Adrenal gland (tissue), 12 donors: Measurements from ENCODE around the gene ZNF33B. TPM values are rescaled to one million over a fixed set of nuclear protein-coding genes. Genes with fewer than 3 reads are reported as not detected.

Experiments used
- DNase-seq, 7 donors: peaks; one replicate each; pipeline ENCODE4 v3.0.0-alpha.2; 2019 to 2020
- H3K27ac ChIP-seq, 5 donors: fragments of 200-600 bp; sonication (generic) in 4 of 5; 1 replicate in 3 of 5; 2 replicates in 2 of 5; pipeline versions ENCODE4 v1.5.1 to v1.8.0; 2016 to 2020; ENCODE audit warnings: mild to moderate bottlenecking in 1 of 5
- H3K27me3 ChIP-seq: fragments of 200-600 bp; 2 replicates; pipeline ENCODE4 v1.8.0; 2021
- H3K36me3 ChIP-seq, 2 donors: fragments of 200-600 bp; replicated peaks in 1 of 2; 1 replicate in 1 of 2; 2 replicates in 1 of 2; pipeline versions ENCODE4 v1.5.1 to v1.8.0; 2018 to 2022
- H3K4me1 ChIP-seq, 2 donors: fragments of 200-600 bp; replicated peaks in 1 of 2; 1 replicate in 1 of 2; 2 replicates in 1 of 2; pipeline versions ENCODE4 v1.5.1 to v1.8.0; 2018 to 2021
- H3K4me3 ChIP-seq, 4 donors: fragments of 200-600 bp; sonication (generic) in 3 of 4; one replicate each; pipeline ENCODE4 v1.5.1; 2016 to 2018
- H3K9me3 ChIP-seq, 3 donors: fragments of 200-600 bp; sonication (generic) in 1 of 3; replicated peaks in 1 of 3; 1 replicate in 2 of 3; 2 replicates in 1 of 3; pipeline versions ENCODE4 v1.5.1 to v1.8.0; 2016 to 2021
- POLR2A ChIP-seq, 2 donors: fragments of 450-650 bp; IDR thresholded peaks; one replicate each; pipeline ENCODE4 v1.6.1; 2017; ENCODE audit warnings: antibody characterized with exemption in 2 of 2, mild to moderate bottlenecking in 2 of 2, moderate library complexity in 1 of 2
- WGBS, 4 donors: extraction: QIAGEN DNeasy Blood & Tissue Kit in 2 of 4; methylation state at CpG; one replicate each; pipeline versions ENCODE4 v1.1.5 to v1.1.7; 2013 to 2017; 5-methylcytosine and 5-hydroxymethylcytosine counted together
- intact Hi-C, 2 donors: fragments of 100-400 bp; cut with DNase I; formaldehyde crosslinking; loops; one replicate each; pipeline versions ENCODE4 v1.14.1 to v1.15.0; 2022 to 2023
- polyA plus RNA-seq, 3 donors: library from polyadenylated mRNA; stranded (reverse); fragments of 200-250 nt in 2 of 3; fragments of 350-450 nt in 1 of 3; fragmentation: Illumina TruSeq in 1 of 3; extraction: RNeasy Lipid Tissue Mini Kit (QIAGEN cat#74804) in 1 of 3; gene quantifications; one replicate each; pipeline ENCODE4 v1.2.3, GENCODE V29; 2013 to 2014
- small RNA-seq, 2 donors: library from RNA; depleted of rRNA; stranded (forward); fragments of <200 nt; gene quantifications; one replicate each; pipeline ENCODE3, GENCODE V24; 2016
- total RNA-seq, 9 donors: library from RNA; depleted of rRNA in 4 of 9; stranded (reverse); fragments of >200 nt in 4 of 9; fragments of 120-200 nt in 1 of 9; fragmentation: NEBNext Ultra II Directional in 1 of 9; extraction: Animal tissue kit (Norgen Biotek cat#: 25700) in 1 of 9; gene quantifications; one replicate each; pipeline versions ENCODE4 v1.1.0 to v1.2.4, GENCODE V29; 2013 to 2023
- TF ChIP-seq, protein P1 (sequence below), 6 experiments: fragments of 450-650 bp in 4 of 6; fragments of 200-600 bp in 2 of 6; sonication (generic) in 1 of 6; IDR thresholded peaks; 1 replicate in 5 of 6; 2 replicates in 1 of 6; pipeline versions ENCODE4 v1.5.1 to v1.8.0; 2016 to 2021; ENCODE audit warnings: antibody characterized with exemption in 6 of 6, mild to moderate bottlenecking in 2 of 6, moderate library complexity in 1 of 6
- donor health status: healthy with polysubstance abuse.
- donor health status: Bipolar disorder and iron deficiency.
- donor health status: DM: yes; HTN: yes; CAD: no.
- donor health status: DM: no; HTN: no; CAD: no.
- donor health status: DM: no; HTN: no; CAD: no.
- donor health status: DM: yes; HTN: yes; CAD: no.

Gene ZNF33B
- total and polyA plus RNA-seq, 12 donors = 5.1 to 43.0 (median 20.0) TPM

GRCh38 chr10:42548254-42548653 is 90.1 kb downstream of the ZNF33B start:
- Histone ChIP-seq H3K27me3 (no peaks in the 10 kb centered on the region), H3K9me3 (peaks cover 0 to 4% (median 0%) of the 10 kb centered on the region in 3 donors), H3K27ac (no peak overlapping the region), H3K36me3 (no peaks in the 10 kb centered on the region), H3K4me1 (peaks cover 6 to 16% of the 10 kb centered on the region in 2 donors), H3K4me3 (no peak overlapping the region)
- 97 to 98% (median 97%) methylated on average over 3 of the region's 3 CpGs for WGBS, 4 donors
- DNase-seq = no peak
- intact Hi-C loops = no loop called here
- TF ChIP-seq, protein P1, sequence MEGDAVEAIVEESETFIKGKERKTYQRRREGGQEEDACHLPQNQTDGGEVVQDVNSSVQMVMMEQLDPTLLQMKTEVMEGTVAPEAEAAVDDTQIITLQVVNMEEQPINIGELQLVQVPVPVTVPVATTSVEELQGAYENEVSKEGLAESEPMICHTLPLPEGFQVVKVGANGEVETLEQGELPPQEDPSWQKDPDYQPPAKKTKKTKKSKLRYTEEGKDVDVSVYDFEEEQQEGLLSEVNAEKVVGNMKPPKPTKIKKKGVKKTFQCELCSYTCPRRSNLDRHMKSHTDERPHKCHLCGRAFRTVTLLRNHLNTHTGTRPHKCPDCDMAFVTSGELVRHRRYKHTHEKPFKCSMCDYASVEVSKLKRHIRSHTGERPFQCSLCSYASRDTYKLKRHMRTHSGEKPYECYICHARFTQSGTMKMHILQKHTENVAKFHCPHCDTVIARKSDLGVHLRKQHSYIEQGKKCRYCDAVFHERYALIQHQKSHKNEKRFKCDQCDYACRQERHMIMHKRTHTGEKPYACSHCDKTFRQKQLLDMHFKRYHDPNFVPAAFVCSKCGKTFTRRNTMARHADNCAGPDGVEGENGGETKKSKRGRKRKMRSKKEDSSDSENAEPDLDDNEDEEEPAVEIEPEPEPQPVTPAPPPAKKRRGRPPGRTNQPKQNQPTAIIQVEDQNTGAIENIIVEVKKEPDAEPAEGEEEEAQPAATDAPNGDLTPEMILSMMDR (IDR thresholded peaks at IDR 0.05) = no peak
- no peak for TF ChIP-seq POLR2A (IDR thresholded peaks at IDR 0.05)

DNA sequence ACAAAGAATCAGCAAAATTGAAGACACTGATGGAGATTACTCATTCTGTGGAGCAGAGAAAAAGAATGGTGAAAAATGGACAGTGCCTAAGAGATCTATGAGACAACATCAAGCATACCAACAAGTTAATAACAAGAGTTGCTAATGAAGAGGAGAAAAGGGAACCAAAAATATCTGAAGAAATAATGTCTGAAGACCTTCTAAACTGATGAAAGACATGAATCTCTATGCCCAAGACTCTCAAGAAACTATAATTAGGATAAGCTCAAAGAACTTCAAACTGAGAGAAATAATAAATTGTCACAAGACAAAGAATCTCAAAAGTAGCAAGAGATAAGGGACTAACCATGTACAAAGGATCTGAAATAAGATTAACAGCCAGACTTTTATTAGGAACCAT is 93.4 kb downstream of the ZNF33B start:
- Histone ChIP-seq H3K27ac (no peak overlapping the region), H3K4me3 (no peak overlapping the region), H3K9me3 (peaks cover 0 to 11% (median 0%) of the 10 kb centered on the region in 3 donors), H3K27me3 (no peaks in the 10 kb centered on the region), H3K4me1 (no peaks in the 10 kb centered on the region), H3K36me3 (no peaks in the 10 kb centered on the region)
- TF ChIP-seq, protein P1 (IDR thresholded peaks at IDR 0.05) = no peak
- no peak for TF ChIP-seq POLR2A (IDR thresholded peaks at IDR 0.05)
- DNase-seq = no peak
- intact Hi-C loops = no loop called here

- Histone ChIP-seq H3K36me3 (no peaks in the 10 kb centered on the region), H3K4me1 (no peaks in the 10 kb centered on the region), H3K27ac (no peak overlapping the region), H3K27me3 (no peaks in the 10 kb centered on the region), H3K9me3 (peaks cover 0 to 11% (median 0%) of the 10 kb centered on the region in 3 donors), H3K4me3 (no peak overlapping the region)
- 72 to 85% (median 76%) methylated on average over 5 of the region's 5 CpGs for WGBS, 4 donors
- no peak for TF ChIP-seq POLR2A (IDR thresholded peaks at IDR 0.05)
- TF ChIP-seq, protein P1 (IDR thresholded peaks at IDR 0.05) = no peak
- intact Hi-C loops = no loop called here
- DNase-seq = no peak
These were observed 94.5 kb downstream of the ZNF33B start for GRCh38 chr10:42543840-42544372.

Small RNA genes lying within 50 kb of the gene (small RNA-seq; reads per million reads assigned to genes)
- gene AL022345.1 = 0 reads per million in 2 donors
- 0 reads per million in 2 donors for gene AL022345.2
- gene AL022345.3 = 0 reads per million in 2 donors
- gene FXYD6P1 = 0 reads per million in 2 donors
- 0 reads per million in 2 donors for gene RNU6-1170P

Other genes starting within 250 kb of the ZNF33B start
- 10 to 100 TPM in 8 of 9 donors, 1 to 10 TPM in 1; 9.1 to 25.0 (median 12.8) TPM for gene BMS1, start 144.2 kb upstream of the ZNF33B start, total RNA-seq
- 10 to 100 TPM in 1 of 3 donors, 1 to 10 TPM in 2; 8.6 to 27.8 (median 9.7) TPM for gene BMS1, start 144.2 kb upstream of the ZNF33B start, polyA plus RNA-seq